Osteocyte (in vitro differentiated cells): ENCODE results near the gene MYF6. TPM values are rescaled to one million over a fixed set of nuclear protein-coding genes. Genes with fewer than 3 reads are reported as not detected.

Source experiments
- DNase-seq: peaks from one replicate; pipeline ENCODE4 v3.0.0; 2021; ENCODE audit warnings: mixed read lengths; ENCODE audit not compliant: unreplicated experiment; ENCODE audit errors: extremely low spot score
- H3K27ac Mint-ChIP-seq: one replicate; pipeline ENCODE4 v1.8.0; 2021; ENCODE audit warnings: mild to moderate bottlenecking, mixed read lengths; ENCODE audit not compliant: unreplicated experiment
- H3K27me3 Mint-ChIP-seq: one replicate; pipeline ENCODE4 v1.8.0; 2021; ENCODE audit warnings: mixed read lengths; ENCODE audit not compliant: unreplicated experiment
- H3K36me3 Mint-ChIP-seq: one replicate; pipeline ENCODE4 v1.8.0; 2021; ENCODE audit warnings: mixed read lengths; ENCODE audit not compliant: unreplicated experiment
- H3K4me1 Mint-ChIP-seq: one replicate; pipeline ENCODE4 v1.8.0; 2021; ENCODE audit warnings: mixed read lengths; ENCODE audit not compliant: unreplicated experiment
- H3K4me3 Mint-ChIP-seq: one replicate; pipeline ENCODE4 v1.8.0; 2021; ENCODE audit warnings: mild to moderate bottlenecking, moderate library complexity, mixed read lengths; ENCODE audit not compliant: unreplicated experiment
- H3K9me3 Mint-ChIP-seq: one replicate; pipeline ENCODE4 v1.8.0; 2021; ENCODE audit warnings: mixed read lengths; ENCODE audit not compliant: unreplicated experiment
- CTCF ChIP-seq: fragments of 200-600 bp; sonication (generic); IDR thresholded peaks from 2 replicates; pipeline ENCODE4 v1.5.0; 2021; ENCODE audit warnings: antibody characterized with exemption, mild to moderate bottlenecking, moderate library complexity
- total RNA-seq: library from RNA; stranded (reverse); gene quantifications from 2 replicates; pipeline ENCODE4 v1.2.1, GENCODE V29; 2021

MYF6 gene
- total RNA-seq, 1 donor from 2014 or later: not detected

GRCh38 chr12:80698256-80698655, 9.2 kb upstream of the MYF6 start:
- peaks cover 8% of the 10 kb centered on the region for H3K4me1 Mint-ChIP-seq
- H3K36me3 Mint-ChIP-seq: no peaks in the 10 kb centered on the region
- H3K4me3 Mint-ChIP-seq: no peak overlapping the region
- H3K27me3 Mint-ChIP-seq: no peaks in the 10 kb centered on the region
- no peak for DNase-seq
- TF ChIP-seq CTCF: no peak
- no peak overlapping the region for H3K27ac Mint-ChIP-seq
- H3K9me3 Mint-ChIP-seq: no peaks in the 10 kb centered on the region

GRCh38 chr12:80698847-80699542, 8.4 kb upstream of the MYF6 start:
- TF ChIP-seq CTCF: no peak
- Mint-ChIP-seq H3K27ac (no peak overlapping the region), H3K9me3 (no peaks in the 10 kb centered on the region), H3K27me3 (no peaks in the 10 kb centered on the region), H3K36me3 (no peaks in the 10 kb centered on the region), H3K4me3 (no peak overlapping the region), H3K4me1 (peaks cover 10% of the 10 kb centered on the region)
- DNase-seq: no peak

- no peak for DNase-seq
- Mint-ChIP-seq H3K4me3 (no peak overlapping the region), H3K27me3 (no peaks in the 10 kb centered on the region), H3K36me3 (no peaks in the 10 kb centered on the region), H3K4me1 (peaks cover 10% of the 10 kb centered on the region), H3K9me3 (no peaks in the 10 kb centered on the region), H3K27ac (no peak overlapping the region)
- no peak for TF ChIP-seq CTCF
Observed at GRCh38 chr12:80700327-80700726, 7.1 kb upstream of the MYF6 start.

GRCh38 chr12:80701388-80701787, 6.0 kb upstream of the MYF6 start:
- no peak for TF ChIP-seq CTCF
- H3K4me3 Mint-ChIP-seq: no peak overlapping the region
- DNase-seq: no peak
- no peaks in the 10 kb centered on the region for H3K9me3 Mint-ChIP-seq
- no peak overlapping the region for H3K27ac Mint-ChIP-seq
- H3K4me1 Mint-ChIP-seq: peaks cover 10% of the 10 kb centered on the region
- no peaks in the 10 kb centered on the region for H3K36me3 Mint-ChIP-seq
- H3K27me3 Mint-ChIP-seq: no peaks in the 10 kb centered on the region

GRCh38 chr12:80702889-80703805, 4.3 kb upstream of the MYF6 start:
- peak overlapping the region; percentile 56 for H3K27ac Mint-ChIP-seq
- DNase-seq: no peak
- no peaks in the 10 kb centered on the region for H3K27me3 Mint-ChIP-seq
- no peaks in the 10 kb centered on the region for H3K36me3 Mint-ChIP-seq
- TF ChIP-seq CTCF: no peak
- H3K4me1 Mint-ChIP-seq: peaks cover 10% of the 10 kb centered on the region
- no peaks in the 10 kb centered on the region for H3K9me3 Mint-ChIP-seq
- no peak overlapping the region for H3K4me3 Mint-ChIP-seq
